Testis (tissue), 3 donors: ENCODE data around the gene UPF3A. TPM values are rescaled to one million over a fixed set of nuclear protein-coding genes. Genes with fewer than 3 reads are reported as not detected.

Source experiments
- DNase-seq: peaks from one replicate; pipeline ENCODE4 v3.0.0-alpha.2; 2019
- H3K27ac ChIP-seq, 2 donors: fragments of 200-600 bp; sonication (generic); one replicate each; pipeline ENCODE4 v1.5.1; 2019
- H3K27me3 ChIP-seq: fragments of 200-600 bp; sonication (generic); one replicate; pipeline ENCODE4 v1.5.1; 2019
- H3K36me3 ChIP-seq: fragments of 200-600 bp; sonication (generic); one replicate; pipeline ENCODE4 v1.5.1; 2017; ENCODE audit warnings: low read depth; ENCODE audit errors: missing control alignments
- H3K4me1 ChIP-seq: fragments of 200-600 bp; sonication (generic); one replicate; pipeline ENCODE4 v1.5.1; 2019
- H3K4me3 ChIP-seq, 2 donors: fragments of 200-600 bp; sonication (generic); one replicate each; pipeline ENCODE4 v1.5.1; 2017 to 2019
- H3K9me3 ChIP-seq: fragments of 200-600 bp; sonication (generic); one replicate; pipeline ENCODE4 v1.5.1; 2017
- POLR2A ChIP-seq: fragments of 450-650 bp; IDR thresholded peaks from one replicate; pipeline ENCODE4 v1.6.1; 2017; ENCODE audit warnings: antibody characterized with exemption, mild to moderate bottlenecking, moderate library complexity
- WGBS, 2 donors: methylation state at CpG; one replicate each; pipeline ENCODE4 v1.1.5; 2018; 5-methylcytosine and 5-hydroxymethylcytosine counted together
- intact Hi-C: fragments of 100-400 bp; cut with DNase I; formaldehyde crosslinking; loops from one replicate; pipeline ENCODE4 v1.15.1; 2023; ENCODE audit warnings: low total_unique reads
- polyA plus RNA-seq: library from polyadenylated mRNA; stranded (reverse); fragments of 350-450 nt; fragmentation: Illumina TruSeq; extraction: RNeasy Lipid Tissue Mini Kit (QIAGEN cat#74804); gene quantifications from one replicate; pipeline ENCODE4 v1.2.3, GENCODE V29; 2014; ENCODE audit warnings: low read depth, low replicate concordance; ENCODE audit not compliant: insufficient read depth
- total RNA-seq, 2 donors: library from RNA; depleted of rRNA; stranded (reverse); fragments of >200 nt; gene quantifications; one replicate each; pipeline ENCODE4 v1.2.3, GENCODE V29; 2016
- TF ChIP-seq, protein P1 (sequence below), 3 experiments: fragments of 450-650 bp in 2 of 3; fragments of 200-600 bp in 1 of 3; sonication (generic) in 1 of 3; IDR thresholded peaks; one replicate each; pipeline ENCODE4 v1.5.1; 2016 to 2019; ENCODE audit warnings: antibody characterized with exemption in 3 of 3, mild to moderate bottlenecking in 2 of 3, moderate library complexity in 1 of 3

The UPF3A gene
- total and polyA plus RNA-seq, 3 donors from 2014 or later = 88.0 to 112 (median 96.7) TPM

- H3K4me3 ChIP-seq = no peak overlapping the region
- WGBS, 2 donors = 53 to 66% methylated on average over 3 of the region's 3 CpGs
- intact Hi-C loops = no loop called here
- H3K27me3 ChIP-seq = no peaks in the 10 kb centered on the region
- H3K4me1 ChIP-seq = peaks cover 6% of the 10 kb centered on the region
- no peak for TF ChIP-seq POLR2A
- TF ChIP-seq, protein P1, sequence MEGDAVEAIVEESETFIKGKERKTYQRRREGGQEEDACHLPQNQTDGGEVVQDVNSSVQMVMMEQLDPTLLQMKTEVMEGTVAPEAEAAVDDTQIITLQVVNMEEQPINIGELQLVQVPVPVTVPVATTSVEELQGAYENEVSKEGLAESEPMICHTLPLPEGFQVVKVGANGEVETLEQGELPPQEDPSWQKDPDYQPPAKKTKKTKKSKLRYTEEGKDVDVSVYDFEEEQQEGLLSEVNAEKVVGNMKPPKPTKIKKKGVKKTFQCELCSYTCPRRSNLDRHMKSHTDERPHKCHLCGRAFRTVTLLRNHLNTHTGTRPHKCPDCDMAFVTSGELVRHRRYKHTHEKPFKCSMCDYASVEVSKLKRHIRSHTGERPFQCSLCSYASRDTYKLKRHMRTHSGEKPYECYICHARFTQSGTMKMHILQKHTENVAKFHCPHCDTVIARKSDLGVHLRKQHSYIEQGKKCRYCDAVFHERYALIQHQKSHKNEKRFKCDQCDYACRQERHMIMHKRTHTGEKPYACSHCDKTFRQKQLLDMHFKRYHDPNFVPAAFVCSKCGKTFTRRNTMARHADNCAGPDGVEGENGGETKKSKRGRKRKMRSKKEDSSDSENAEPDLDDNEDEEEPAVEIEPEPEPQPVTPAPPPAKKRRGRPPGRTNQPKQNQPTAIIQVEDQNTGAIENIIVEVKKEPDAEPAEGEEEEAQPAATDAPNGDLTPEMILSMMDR (IDR thresholded peaks at IDR 0.05) = no peak
- no peaks in the 10 kb centered on the region for H3K36me3 ChIP-seq
- H3K27ac ChIP-seq = no peak overlapping the region
- H3K9me3 ChIP-seq = no peaks in the 10 kb centered on the region
- DNase-seq = no peak
Observed at GRCh38 chr13:114283576-114283975, 2.2 kb downstream of the UPF3A start.

DNA sequence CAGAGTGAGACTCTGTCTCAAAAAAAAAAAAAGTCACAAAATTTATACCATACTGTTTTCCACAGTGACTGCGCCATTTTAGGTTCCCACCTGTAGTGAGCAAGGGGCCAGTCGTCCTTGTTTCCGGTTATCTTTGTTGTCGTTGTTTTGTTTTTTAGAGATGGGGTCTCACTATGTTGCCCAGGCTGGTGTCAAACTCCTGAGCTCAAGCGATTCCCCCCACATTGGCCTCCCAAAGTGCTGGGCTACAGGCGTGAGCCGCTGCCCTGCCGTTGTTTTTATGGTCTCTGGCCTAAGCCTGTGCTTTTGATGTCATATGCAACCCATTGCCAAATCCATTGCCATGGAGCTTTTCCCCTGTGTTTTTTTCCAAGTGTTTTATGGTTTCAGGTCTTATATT, 3.3 kb downstream of the UPF3A start:
- TF ChIP-seq, protein P1 (IDR thresholded peaks at IDR 0.05) = no peak
- TF ChIP-seq POLR2A = no peak
- WGBS, 2 donors = 89 to 95% methylated on average over 8 of the region's 8 CpGs
- Histone ChIP-seq H3K9me3 (no peaks in the 10 kb centered on the region), H3K27ac (no peak overlapping the region), H3K4me1 (peaks cover 6% of the 10 kb centered on the region), H3K27me3 (no peaks in the 10 kb centered on the region), H3K4me3 (no peak overlapping the region), H3K36me3 (no peaks in the 10 kb centered on the region)
- no peak for DNase-seq
- intact Hi-C loops = no loop called here

GRCh38 chr13:114285166-114285808, 3.9 kb downstream of the UPF3A start:
- TF ChIP-seq, protein P1 (IDR thresholded peaks at IDR 0.05) = no peak
- Histone ChIP-seq H3K4me3 (no peak overlapping the region), H3K36me3 (no peaks in the 10 kb centered on the region), H3K27ac (no peak overlapping the region), H3K4me1 (peaks cover 6% of the 10 kb centered on the region), H3K9me3 (no peaks in the 10 kb centered on the region), H3K27me3 (no peaks in the 10 kb centered on the region)
- intact Hi-C loops = no loop called here
- WGBS, 2 donors = 90 to 91% methylated on average over 4 of the region's 4 CpGs
- no peak for DNase-seq

DNA sequence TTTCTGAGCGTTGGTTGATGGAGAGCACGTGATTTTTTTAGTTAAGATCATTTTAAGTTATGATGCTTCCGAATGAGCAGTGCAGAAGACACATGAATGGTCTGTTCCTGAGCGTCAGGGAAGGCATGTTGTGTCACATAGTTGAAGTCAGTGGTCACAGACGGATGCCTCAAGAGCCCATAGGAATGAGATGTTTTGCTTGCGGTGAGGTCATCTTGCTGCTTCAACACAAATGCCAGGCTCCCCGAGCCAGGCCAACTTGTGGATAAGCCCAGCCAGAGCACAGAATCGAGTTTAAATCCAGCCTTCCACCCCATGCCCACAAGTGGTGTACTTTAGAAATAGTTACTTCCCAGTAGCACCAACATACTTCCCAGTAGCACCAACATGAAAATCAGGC, 5.4 kb downstream of the UPF3A start:
- no peaks in the 10 kb centered on the region for H3K27me3 ChIP-seq
- 95 to 96% methylated on average over 8 of the region's 8 CpGs for WGBS, 2 donors
- no peak overlapping the region for H3K4me3 ChIP-seq
- intact Hi-C loops = no loop called here
- no peak overlapping the region for H3K27ac ChIP-seq
- DNase-seq = no peak
- H3K9me3 ChIP-seq = no peaks in the 10 kb centered on the region
- peaks cover 6% of the 10 kb centered on the region for H3K4me1 ChIP-seq
- H3K36me3 ChIP-seq = no peaks in the 10 kb centered on the region
- TF ChIP-seq POLR2A = no peak
- TF ChIP-seq, protein P1 (IDR thresholded peaks at IDR 0.05) = no peak

- H3K27me3 ChIP-seq = no peaks in the 10 kb centered on the region
- TF ChIP-seq, protein P1 (IDR thresholded peaks at IDR 0.05) = no peak
- no peak for TF ChIP-seq POLR2A
- 94 to 96% methylated on average over 8 of the region's 8 CpGs for WGBS, 2 donors
- H3K4me1 ChIP-seq = no peaks in the 10 kb centered on the region
- H3K36me3 ChIP-seq = no peaks in the 10 kb centered on the region
- intact Hi-C loops = no loop called here
- H3K4me3 ChIP-seq = no peak overlapping the region
- H3K9me3 ChIP-seq = no peaks in the 10 kb centered on the region
- H3K27ac ChIP-seq = no peak overlapping the region
- no peak for DNase-seq
Observed at GRCh38 chr13:114288157-114288591, 6.8 kb downstream of the UPF3A start.
